SK-N-SH (cell line): ENCODE results near the gene ADAM29. TPM values are rescaled to one million over a fixed set of nuclear protein-coding genes. Genes with fewer than 3 reads are reported as not detected.
"Not testable (repeated sequence)": the region's sequence is repeated elsewhere in the genome, so short reads cannot be mapped to it uniquely, and the experiment has no call there.

Experiments used
- CTCF ChIA-PET: fragments of 300-600, 350-600 bp; formaldehyde crosslinking; extraction: SDS; loops from one replicate; lab custom pipeline; 2021; lab: Yijun Ruan, JAX
- POLR2A ChIA-PET: fragments of 350-600 bp; sonication (Branson Sonifier 250); formaldehyde crosslinking; extraction: SDS; loops from one replicate; lab custom pipeline; 2020; ENCODE audit warnings: antibody characterized with exemption, inconsistent platforms; lab: Yijun Ruan, JAX
- DNase-seq: peaks from one replicate; pipeline ENCODE4 v3.0.0; 2012
- H2AFZ ChIP-seq: fragments of 200-600 bp; sonication (generic); 2 replicates; pipeline ENCODE4 v1.8.1; 2016; ENCODE audit warnings: antibody characterized with exemption, mild to moderate bottlenecking, low read depth
- H3F3A ChIP-seq: fragments of 200-600 bp; sonication (generic); replicated peaks from 2 replicates; pipeline ENCODE3; 2016; ENCODE audit warnings: antibody characterized with exemption, mild to moderate bottlenecking; ENCODE audit not compliant: insufficient read depth
- H3K27ac ChIP-seq, 2 experiments: fragments of 200-500 bp in 1 of 2; fragments of 200-600 bp in 1 of 2; sonication (Bioruptor generic) in 1 of 2; sonication (generic), shearing (Covaris generic) in 1 of 2; 2 replicates each; pipeline versions ENCODE4 v1.5.1 to v1.6.1; 2014 to 2016; ENCODE audit warnings: low read depth in 2 of 2, inconsistent platforms in 1 of 2, low read length in 1 of 2, mild to moderate bottlenecking in 1 of 2, mixed read lengths in 1 of 2
- H3K27me3 ChIP-seq: fragments of 200-600 bp; sonication (generic), shearing (Covaris generic); 2 replicates; pipeline ENCODE4 v1.6.1; 2016; ENCODE audit warnings: mixed run types; ENCODE audit not compliant: insufficient read depth
- H3K36me3 ChIP-seq, 2 experiments: fragments of 200-500 bp in 1 of 2; fragments of 200-600 bp in 1 of 2; sonication (Bioruptor generic) in 1 of 2; sonication (generic) in 1 of 2; replicated peaks in 1 of 2; 2 replicates each; pipeline versions ENCODE3 to v1.5.1; 2014 to 2016; ENCODE audit warnings: low read length in 1 of 2, mild to moderate bottlenecking in 1 of 2; ENCODE audit not compliant: insufficient read depth in 2 of 2, control insufficient read depth in 1 of 2
- H3K4me1 ChIP-seq, 2 experiments: fragments of 200-500 bp in 1 of 2; fragments of 200-600 bp in 1 of 2; sonication (Bioruptor generic) in 1 of 2; sonication (generic), shearing (Covaris generic) in 1 of 2; 2 replicates each; pipeline versions ENCODE4 v1.5.1 to v1.6.1; 2014 to 2016; ENCODE audit warnings: low read depth in 1 of 2, low read length in 1 of 2, mixed run types in 1 of 2; ENCODE audit not compliant: insufficient read depth in 2 of 2, control insufficient read depth in 1 of 2
- H3K4me2 ChIP-seq: fragments of 200-600 bp; sonication (generic), shearing (Covaris generic); 2 replicates; pipeline ENCODE4 v1.6.1; 2017; ENCODE audit warnings: mixed run types
- H3K4me3 ChIP-seq, 2 experiments: fragments of 200-500 bp in 1 of 2; fragments of 200-600 bp in 1 of 2; sonication (Bioruptor generic) in 1 of 2; sonication (generic), shearing (Covaris generic) in 1 of 2; 2 replicates each; pipeline versions ENCODE4 v1.5.1 to v1.8.1; 2014 to 2016; ENCODE audit warnings: low read depth in 2 of 2, inconsistent platforms in 1 of 2, low read length in 1 of 2, mild to moderate bottlenecking in 1 of 2, mixed read lengths in 1 of 2, moderate library complexity in 1 of 2
- H3K79me2 ChIP-seq: fragments of 200-600 bp; sonication (generic); 2 replicates; pipeline ENCODE4 v1.8.1; 2017; ENCODE audit warnings: mild to moderate bottlenecking; ENCODE audit not compliant: insufficient read depth
- H3K9ac ChIP-seq: fragments of 200-600 bp; sonication (generic); 2 replicates; pipeline ENCODE4 v1.6.1; 2017; ENCODE audit warnings: mixed run types
- H3K9me2 ChIP-seq: fragments of 200-600 bp; sonication (generic); 2 replicates; pipeline ENCODE4 v1.6.1; 2017; ENCODE audit warnings: mixed run types
- H3K9me3 ChIP-seq: fragments of 200-600 bp; sonication (generic); 2 replicates; pipeline ENCODE4 v1.6.1; 2017; ENCODE audit warnings: mixed run types, mild to moderate bottlenecking, moderate library complexity
- H4K20me1 ChIP-seq: fragments of 200-600 bp; sonication (generic); 2 replicates; pipeline ENCODE4 v1.6.1; 2017; ENCODE audit warnings: mild to moderate bottlenecking, mixed run types; ENCODE audit not compliant: insufficient read depth
- WGBS: methylation state at CpG from one replicate; pipeline ENCODE4 v1.1.6; 2017; ENCODE audit warnings: low lambda C conversion rate; 5-methylcytosine and 5-hydroxymethylcytosine counted together
- polyA plus RNA-seq, 3 experiments: library from polyadenylated mRNA; depleted of rRNA; stranded (reverse); fragments of >200 nt; gene quantifications; 2 replicates each; pipeline ENCODE4 v1.2.3, GENCODE V29; 2012
- small RNA-seq, 7 experiments: library from RNA; depleted of rRNA; stranded (forward); fragments of <200 nt; gene quantifications; one replicate each; pipeline ENCODE3, GENCODE V24; 2012

The ADAM29 gene
- polyA plus RNA-seq, 1 of the 3 experiments (the other 2 are of a cell fraction), result not detected

DNA sequence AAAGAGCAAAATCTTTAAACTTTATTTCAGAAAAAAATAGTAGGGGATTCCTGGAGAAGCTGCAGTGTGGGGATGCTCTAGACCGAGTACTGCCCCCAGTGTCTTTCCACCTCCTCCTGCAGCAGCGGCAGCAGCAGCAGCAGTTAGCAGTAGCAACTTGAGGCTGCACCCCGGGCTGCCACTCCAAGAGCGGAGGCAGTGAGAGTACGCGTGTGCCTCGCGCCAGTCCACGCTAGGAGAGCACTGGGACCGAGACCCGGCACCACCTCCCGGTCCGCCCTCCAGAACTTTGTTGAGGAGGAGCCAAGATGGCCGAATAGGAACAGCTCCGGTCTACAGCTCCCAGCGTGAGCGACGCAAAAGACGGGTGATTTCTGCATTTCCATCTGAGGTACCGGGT, 101.3 kb downstream of the ADAM29 start:
- H3K9ac ChIP-seq, H3K36me3 ChIP-seq, H3K27me3 ChIP-seq, H3K79me2 ChIP-seq, H2AFZ ChIP-seq, H3K9me3 ChIP-seq, H3K9me2 ChIP-seq, H4K20me1 ChIP-seq, CTCF ChIA-PET, DNase-seq, H3F3A ChIP-seq, H3K4me1 ChIP-seq, POLR2A ChIA-PET, H3K27ac ChIP-seq: not testable (repeated sequence)
- 28% methylated on average over 18 of the region's 20 CpGs for WGBS
- peak overlapping the region; percentile 19 to 39; a peak in 2 of 4 replicates for H3K4me3 ChIP-seq
- H3K4me2 ChIP-seq, result peak overlapping the region; percentile 50; the same call in 1 of the 2 replicates

Small RNAs within 50 kb of the gene (small RNA-seq; reads per million reads assigned to genes)
- gene AC105914.1, result 0 reads per million in 7 experiments

Other genes starting within 250 kb of the ADAM29 start
- not detected in 2 replicates for gene GLRA3, start 89.1 kb upstream of the ADAM29 start, polyA plus RNA-seq (2012; rRNA removed)